SU-DHL-6 (cell line): Measurements from ENCODE around the gene EDAR.

ENCODE experiments used
- H2AFZ ChIP-seq: fragments of 200-600 bp; sonication (generic); 2 replicates; pipeline ENCODE4 v1.6.1; 2014; ENCODE audit warnings: low read depth, mild to moderate bottlenecking, moderate library complexity, mixed read lengths, antibody characterized with exemption, low read length; ENCODE audit not compliant: severe bottlenecking
- H3F3A ChIP-seq: fragments of 200-600 bp; shearing (Covaris generic); 2 replicates; pipeline ENCODE4 v1.6.0; 2016; ENCODE audit warnings: antibody characterized with exemption, mild to moderate bottlenecking; ENCODE audit not compliant: insufficient read depth
- H3K27ac ChIP-seq: fragments of 200-600 bp; sonication (generic); 2 replicates; pipeline ENCODE4 v1.5.1; 2016; ENCODE audit warnings: low read depth, mild to moderate bottlenecking, low read length, moderate library complexity, mixed read lengths
- H3K27me3 ChIP-seq: fragments of 200-600 bp; sonication (generic), shearing (Covaris generic); 2 replicates; pipeline ENCODE4 v1.6.0; 2014; ENCODE audit warnings: mild to moderate bottlenecking, low read length
- H3K36me3 ChIP-seq: fragments of 200-600 bp; sonication (generic); 2 replicates; pipeline ENCODE4 v1.6.1; 2014; ENCODE audit warnings: mild to moderate bottlenecking, low read length, mixed read lengths
- H3K4me2 ChIP-seq: fragments of 300-600, 200-600 bp; shearing (Covaris generic), sonication (generic); 2 replicates; pipeline ENCODE4 v1.6.0; 2014; ENCODE audit warnings: low read length, low read depth, mild to moderate bottlenecking; ENCODE audit not compliant: poor library complexity, severe bottlenecking
- H3K4me3 ChIP-seq: fragments of 200-600 bp; sonication (generic); 2 replicates; pipeline ENCODE4 v1.5.1; 2014; ENCODE audit warnings: antibody characterized with exemption, low read length, mild to moderate bottlenecking, mixed read lengths; ENCODE audit not compliant: insufficient read depth, poor library complexity, severe bottlenecking
- H3K79me2 ChIP-seq: fragments of 200-600 bp; sonication (generic); 2 replicates; pipeline ENCODE4 v1.6.1; 2014; ENCODE audit warnings: mild to moderate bottlenecking, low read length, moderate library complexity; ENCODE audit not compliant: insufficient read depth
- H3K9ac ChIP-seq: fragments of 200-600 bp; sonication (generic); 2 replicates; pipeline ENCODE4 v1.7.0; 2014; ENCODE audit warnings: mild to moderate bottlenecking, low read length
- H3K9me2 ChIP-seq: fragments of 200-600 bp; sonication (generic); replicated peaks from 2 replicates; pipeline ENCODE4 v1.6.1; 2014; ENCODE audit warnings: low read length; ENCODE audit not compliant: insufficient read depth
- H3K9me3 ChIP-seq: fragments of 200-600 bp; sonication (generic); 2 replicates; pipeline ENCODE4 v1.6.1; 2014; ENCODE audit warnings: low read length, mixed read lengths; ENCODE audit not compliant: insufficient read depth
- H4K20me1 ChIP-seq: fragments of 200-600 bp; sonication (generic); 2 replicates; pipeline ENCODE4 v1.6.1; 2014; ENCODE audit warnings: low read depth, mild to moderate bottlenecking, antibody characterized with exemption, low read length, moderate library complexity, mixed read lengths
- CTCF ChIP-seq: fragments of 200-600 bp; sonication (generic); IDR thresholded peaks from one replicate; pipeline ENCODE4 v1.5.1; 2017; ENCODE audit warnings: antibody characterized with exemption, mild to moderate bottlenecking, low read length, moderate library complexity; ENCODE audit not compliant: insufficient read depth, poor library complexity, severe bottlenecking
- EZH2phosphoT487 ChIP-seq: fragments of 200-600 bp; sonication (generic), shearing (Covaris generic); conservative IDR thresholded peaks from 2 replicates; pipeline ENCODE4 v1.6.1; 2018; ENCODE audit warnings: mild to moderate bottlenecking, antibody characterized with exemption, low read length, moderate library complexity, mixed read lengths

The EDAR gene

GRCh38 chr2:109005686-109006204, 16.7 kb upstream of the EDAR start:
- Histone ChIP-seq H3K9ac (no peak overlapping the region), H2AFZ (no peak overlapping the region), H3K4me2 (no peak overlapping the region), H3K36me3 (no peaks in the 10 kb centered on the region), H3K9me3 (no peaks in the 10 kb centered on the region), H3K9me2 (no peaks in the 10 kb centered on the region), H4K20me1 (no peaks in the 10 kb centered on the region), H3K27me3 (no peaks in the 10 kb centered on the region), H3K4me3 (no peak overlapping the region), H3K79me2 (no peaks in the 10 kb centered on the region), H3K27ac (no peak overlapping the region), H3F3A (no peaks in the 10 kb centered on the region)
- TF ChIP-seq EZH2phosphoT487 (no peak), CTCF (no peak)

DNA sequence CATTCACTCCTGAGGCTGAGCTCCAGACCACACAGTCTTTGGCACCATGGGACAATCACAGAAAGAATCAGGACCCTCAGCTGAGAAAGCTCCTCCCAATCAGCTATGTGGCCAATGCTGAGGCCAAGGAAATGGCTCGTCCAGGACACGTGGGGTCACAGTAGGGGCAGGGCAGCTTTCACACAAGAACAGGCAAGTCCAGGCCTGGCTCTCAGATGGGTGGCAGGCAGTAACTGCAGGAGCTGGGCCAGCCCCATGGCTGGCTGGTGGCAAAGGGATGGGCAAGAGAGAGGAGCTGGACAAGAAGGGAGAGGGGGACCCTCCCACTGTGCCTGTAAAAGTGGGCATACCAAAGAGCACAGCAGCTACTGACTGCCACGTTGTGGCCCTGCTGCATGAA, 12.2 kb upstream of the EDAR start:
- no peak overlapping the region for H3K27ac ChIP-seq
- no peaks in the 10 kb centered on the region for H3K79me2 ChIP-seq
- no peak overlapping the region for H3K4me3 ChIP-seq
- no peak overlapping the region for H2AFZ ChIP-seq
- H3K9me3 ChIP-seq, result no peaks in the 10 kb centered on the region
- H3K9ac ChIP-seq, result no peak overlapping the region
- TF ChIP-seq EZH2phosphoT487, result no peak
- TF ChIP-seq CTCF, result no peak
- H4K20me1 ChIP-seq, result no peaks in the 10 kb centered on the region
- no peaks in the 10 kb centered on the region for H3K36me3 ChIP-seq
- no peaks in the 10 kb centered on the region for H3K27me3 ChIP-seq
- no peaks in the 10 kb centered on the region for H3F3A ChIP-seq
- no peaks in the 10 kb centered on the region for H3K9me2 ChIP-seq
- no peak overlapping the region for H3K4me2 ChIP-seq

- Histone ChIP-seq H3K27ac (no peak overlapping the region), H3K4me3 (no peak overlapping the region), H2AFZ (no peak overlapping the region), H3K79me2 (no peaks in the 10 kb centered on the region), H3K27me3 (no peaks in the 10 kb centered on the region), H3K9me2 (no peaks in the 10 kb centered on the region), H4K20me1 (no peaks in the 10 kb centered on the region), H3F3A (no peaks in the 10 kb centered on the region), H3K9me3 (no peaks in the 10 kb centered on the region), H3K36me3 (no peaks in the 10 kb centered on the region), H3K9ac (no peak overlapping the region), H3K4me2 (no peak overlapping the region)
- no peak for TF ChIP-seq CTCF
- TF ChIP-seq EZH2phosphoT487, result no peak
These were observed 11.7 kb upstream of the EDAR start for GRCh38 chr2:109000738-109001137.
